ENCODE results near the gene CBX2.

CBX2 gene

DNA sequence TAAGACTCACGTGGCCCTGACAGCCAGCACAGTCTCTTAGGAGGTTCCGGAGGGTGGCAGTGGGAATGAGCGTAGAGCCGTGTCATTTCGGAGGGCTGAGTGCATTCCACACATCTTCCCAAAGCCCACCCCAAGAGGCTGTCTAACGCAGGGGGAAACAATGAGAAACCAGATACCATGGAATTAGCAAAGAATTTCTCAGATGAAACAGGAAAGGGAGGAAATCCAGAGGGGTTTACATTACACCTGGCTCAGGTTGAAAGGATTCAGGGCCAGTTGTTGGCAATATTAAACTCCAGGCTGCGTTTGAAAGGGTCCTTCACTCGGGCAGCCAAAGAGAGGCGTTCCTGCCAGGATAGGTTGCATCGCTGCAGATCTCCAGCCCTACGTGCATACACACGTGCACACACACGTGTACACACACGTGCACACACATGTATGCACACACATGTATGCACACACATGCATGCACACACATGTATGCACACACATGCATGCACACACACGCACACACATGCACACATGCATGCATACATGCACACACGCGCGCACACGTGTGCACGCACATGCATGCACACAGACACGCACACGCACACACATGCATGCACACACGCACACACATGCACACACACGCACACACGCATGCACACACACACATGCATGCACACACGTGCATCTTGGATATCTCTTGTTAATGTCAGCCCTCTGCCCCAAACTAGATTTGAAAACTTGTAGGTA lies 49.1 kb downstream of the CBX2 start:
- no peak for DNase-seq (ENCODE audit: low read depth, low spot score)

DNA sequence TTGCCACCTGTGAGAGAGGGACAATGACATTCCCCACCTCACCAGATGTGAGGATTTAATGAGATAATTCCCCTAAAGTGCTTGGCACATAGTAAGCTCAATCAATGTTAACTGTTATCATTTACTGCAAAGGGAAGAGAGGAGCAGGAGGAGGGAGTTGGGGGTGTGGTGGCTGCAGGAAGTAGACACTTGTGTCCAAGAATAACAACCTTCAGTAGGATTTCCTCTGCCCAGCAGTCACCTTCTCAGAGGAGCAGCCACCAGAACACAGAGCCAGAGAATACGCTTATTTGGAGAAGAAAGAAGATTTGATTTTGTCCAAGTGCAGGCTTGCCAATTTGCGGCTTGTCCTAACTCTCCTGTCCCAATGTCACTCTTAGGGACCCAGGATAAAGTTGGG lies 51.1 kb downstream of the CBX2 start:
- no peak for DNase-seq (ENCODE audit: low read depth, low spot score)

DNA sequence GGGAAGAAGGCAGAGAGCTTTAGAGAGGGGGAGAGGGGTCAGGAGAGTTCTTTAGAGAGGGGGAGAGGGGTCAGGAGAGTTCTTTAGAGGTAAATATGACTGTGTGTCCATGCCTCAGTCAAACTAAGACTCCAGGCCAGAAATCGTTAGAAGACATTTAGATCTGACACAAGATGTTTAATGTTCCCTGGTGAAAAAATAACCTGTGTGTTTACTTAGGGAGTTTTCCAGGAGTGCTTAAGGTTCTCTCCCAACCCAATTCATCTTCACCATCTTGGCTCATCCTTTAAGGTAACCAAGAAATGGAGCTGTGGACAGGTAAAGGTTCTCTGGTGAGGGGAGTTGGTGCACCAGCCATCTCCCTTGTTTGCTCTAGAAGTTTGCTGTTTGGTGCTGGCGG lies 51.5 kb downstream of the CBX2 start:
- no peak for DNase-seq (ENCODE audit: low read depth, low spot score)

DNA sequence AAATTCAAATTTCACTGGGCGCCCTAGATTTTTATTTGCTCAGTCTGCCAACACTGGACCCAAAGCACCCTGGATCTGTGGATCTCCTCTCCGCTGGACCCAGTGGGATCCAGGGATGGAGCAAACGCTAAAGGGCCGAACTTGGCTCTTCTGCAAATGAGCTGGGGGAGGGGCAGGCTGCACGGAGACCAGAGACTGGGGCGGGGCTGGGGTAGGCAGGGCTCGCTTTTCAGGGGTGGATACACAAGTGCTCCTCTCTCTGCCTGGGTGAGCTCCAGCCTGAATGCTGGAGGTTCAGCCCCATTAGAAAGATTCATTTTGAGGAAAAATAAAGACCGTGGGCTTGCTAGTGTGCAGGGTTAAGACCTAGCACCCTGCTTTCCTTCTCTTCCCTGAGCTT lies 52.4 kb downstream of the CBX2 start:
- DNase-seq (ENCODE audit: low read depth, low spot score), result no peak

DNA sequence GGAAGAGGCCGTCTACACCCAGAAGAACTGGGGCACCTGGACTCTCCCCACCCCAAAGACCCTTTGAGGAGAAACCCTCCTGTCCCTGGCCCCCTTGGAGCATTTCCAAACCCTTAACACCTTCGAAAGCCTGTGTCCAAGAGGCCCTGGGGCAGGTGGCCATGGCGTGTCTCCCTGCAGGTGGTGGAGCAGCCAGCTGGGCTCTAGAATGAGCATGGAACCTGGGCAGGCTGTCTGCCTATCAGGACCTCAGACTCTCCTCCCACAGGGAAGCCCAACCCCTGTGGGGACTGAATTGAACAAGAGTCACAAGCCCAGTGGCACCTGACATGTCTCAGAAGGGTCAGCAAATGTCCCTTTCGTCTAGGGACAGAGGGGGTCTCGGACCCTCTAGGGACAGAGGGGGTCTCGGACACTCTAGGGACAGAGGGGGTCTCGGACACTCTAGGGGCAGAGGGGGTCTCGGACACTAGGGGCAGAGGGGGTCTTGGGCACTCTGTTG lies 52.9 kb downstream of the CBX2 start:
- no peak for DNase-seq (ENCODE audit: low read depth, low spot score)

DNA sequence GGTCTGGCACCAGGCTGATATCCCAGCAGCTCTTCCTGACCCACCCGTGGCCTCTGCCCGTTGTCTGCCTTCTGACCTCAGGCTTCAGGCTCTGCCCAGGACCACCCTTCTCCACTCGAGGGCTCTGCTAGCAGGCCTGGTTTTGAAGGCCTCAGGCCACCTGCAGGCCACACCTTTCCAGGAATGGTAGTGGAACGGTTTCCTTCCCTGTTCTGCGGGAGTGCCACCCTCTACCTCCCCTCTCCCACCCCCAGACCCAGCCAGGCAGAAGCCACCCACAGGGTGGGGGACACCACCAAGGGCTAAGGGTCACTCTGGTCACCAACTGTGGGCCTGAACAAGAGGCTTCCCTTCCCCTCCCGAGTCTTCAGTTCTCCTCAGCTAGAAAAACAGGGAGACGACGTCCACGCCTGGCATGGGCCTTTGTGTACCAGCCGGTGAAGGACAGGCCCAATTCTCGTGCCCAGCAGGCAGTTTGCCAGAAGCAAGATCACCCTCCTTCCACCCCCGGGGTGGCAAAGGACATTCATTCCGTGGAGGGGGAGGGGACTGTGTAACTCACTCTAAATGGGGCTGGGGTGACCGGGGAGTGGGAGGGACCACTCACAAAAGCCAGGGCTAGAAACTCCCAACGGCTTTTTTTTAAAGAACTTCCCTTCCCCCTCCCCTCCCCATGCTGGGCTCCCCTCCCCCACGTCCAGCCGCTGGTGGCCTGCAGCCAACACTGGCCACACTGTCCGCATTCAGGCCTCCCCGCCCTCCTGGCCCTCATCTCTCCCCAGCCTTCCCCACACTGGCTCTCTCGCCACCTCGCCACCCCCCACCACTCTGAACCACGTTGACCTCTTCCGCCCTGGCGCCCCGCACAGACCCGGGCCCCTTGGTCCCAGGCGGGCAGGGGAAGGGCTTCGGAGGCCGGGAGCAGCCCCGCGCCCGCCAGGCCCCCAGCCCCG lies 53.6 kb downstream of the CBX2 start:
- DNase-seq (ENCODE audit: low read depth, low spot score), result no peak

DNA sequence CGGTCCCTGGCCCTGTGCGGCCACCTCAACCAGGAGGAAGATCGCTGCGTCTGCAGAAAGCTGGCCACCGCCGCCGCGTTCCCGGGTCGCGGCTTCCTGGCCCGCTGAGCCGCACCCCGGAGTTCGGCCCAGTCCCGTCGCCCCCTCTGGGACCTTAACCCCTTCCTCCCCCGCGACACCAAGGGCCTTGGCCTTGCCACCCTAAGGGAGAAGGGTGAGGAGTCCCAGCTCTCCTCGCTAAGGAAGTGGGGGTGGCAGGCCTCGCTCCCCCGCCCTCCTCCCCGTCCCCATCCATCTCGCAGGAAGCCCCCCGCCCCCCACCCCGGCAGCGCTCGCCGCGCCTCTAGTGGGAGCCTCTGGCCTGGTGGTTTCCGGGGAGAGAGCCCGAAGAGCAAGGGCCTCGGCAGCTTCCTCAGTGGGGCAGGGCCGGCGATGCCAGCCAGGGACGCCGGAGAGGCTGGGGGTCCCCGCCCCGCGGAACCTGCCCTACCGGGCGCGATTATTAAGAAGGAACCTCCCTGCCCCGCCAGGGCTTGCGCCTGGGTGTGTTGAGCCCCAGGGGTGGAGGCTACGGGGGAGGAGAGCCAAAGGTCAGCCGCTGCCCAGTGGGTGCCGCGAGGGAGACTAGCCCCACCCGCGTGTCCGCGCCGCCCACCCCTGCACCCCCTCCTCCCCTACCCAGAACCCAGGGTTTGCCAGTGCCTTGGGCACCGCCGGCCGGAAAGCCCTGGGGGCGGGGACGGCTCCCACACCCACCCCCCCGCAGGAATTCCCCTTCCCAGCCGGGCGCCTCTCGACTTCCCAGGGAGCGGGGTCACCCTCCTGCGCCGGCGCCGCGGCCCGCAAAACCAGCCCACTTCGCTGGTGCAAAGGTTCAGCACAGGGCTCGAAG lies 54.5 kb downstream of the CBX2 start:
- no peak for DNase-seq (ENCODE audit: low read depth, low spot score)

GRCh38 chr17:79833110-79833450 lies 55.1 kb downstream of the CBX2 start:
- no peak for DNase-seq (ENCODE audit: low read depth, low spot score)

DNA sequence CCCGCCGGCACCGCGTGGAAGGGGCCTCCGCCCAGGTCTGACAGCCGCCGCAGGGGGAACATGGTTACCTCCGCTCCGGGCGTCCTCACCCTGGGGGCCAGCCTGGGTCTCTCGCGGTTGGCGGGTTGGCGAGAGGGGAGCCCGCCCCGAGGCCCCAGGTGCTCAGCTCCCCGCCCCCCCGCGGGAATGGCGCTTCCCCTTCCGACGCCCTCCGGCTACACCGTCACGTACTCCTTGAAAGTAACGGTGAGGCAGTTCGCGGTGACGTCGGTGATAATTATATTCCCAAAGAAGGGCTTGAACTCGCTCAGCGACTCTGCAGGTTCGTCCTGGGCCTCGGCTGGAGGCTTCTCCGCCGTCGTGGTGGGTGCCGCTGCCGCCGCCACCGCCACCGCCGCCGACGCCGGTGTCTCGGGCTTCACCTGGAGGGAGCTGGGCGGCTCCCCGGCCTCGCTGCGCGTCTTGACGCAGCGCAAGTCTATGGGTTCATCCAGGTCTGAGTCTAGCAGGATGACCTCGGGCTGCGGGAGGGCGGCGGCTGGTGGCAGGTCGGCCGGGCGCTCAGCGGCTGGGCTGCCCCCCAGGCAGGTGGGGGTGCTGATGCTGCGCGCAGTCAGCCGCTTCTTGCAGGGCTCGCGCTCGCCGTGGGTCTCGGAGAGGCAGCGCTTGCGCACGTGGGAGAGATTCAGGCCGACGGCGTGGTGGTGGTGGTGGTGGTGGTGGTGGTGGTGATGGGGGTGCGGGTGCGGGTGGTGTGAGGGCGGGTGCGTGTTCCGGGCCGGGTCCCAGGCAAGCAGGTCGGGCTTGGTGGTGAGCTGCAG lies 56.0 kb downstream of the CBX2 start:
- DNase-seq (ENCODE audit: low read depth, low spot score), result no peak

- DNase-seq (ENCODE audit: low read depth, low spot score), result no peak
Observed at GRCh38 chr17:79834565-79835469, 56.9 kb downstream of the CBX2 start.

GRCh38 chr17:79835470-79835899 lies 57.5 kb downstream of the CBX2 start:
- DNase-seq (ENCODE audit: low read depth, low spot score), result no peak

- DNase-seq (ENCODE audit: low read depth, low spot score), result no peak
Observed at GRCh38 chr17:79835953-79836509, 58.1 kb downstream of the CBX2 start.

GRCh38 chr17:79836510-79836971 lies 58.6 kb downstream of the CBX2 start:
- DNase-seq (ENCODE audit: low read depth, low spot score), result no peak

- DNase-seq (ENCODE audit: low read depth, low spot score), result no peak
Observed at GRCh38 chr17:79836972-79837887, 59.3 kb downstream of the CBX2 start.
